ENCODE results near the gene CDC25B. TPM values are rescaled to one million over a fixed set of nuclear protein-coding genes. Genes with fewer than 3 reads are reported as not detected.
A peak's percentile ranks its signal among the peaks of the same experiment; 100 is the strongest.

The CDC25B gene
- total and polyA plus RNA-seq, 2 of the 13 experiments (the other 11 are each of a cell fraction or from before 2014, with no cell fraction given) = 14.5 to 19.4 TPM

DNA sequence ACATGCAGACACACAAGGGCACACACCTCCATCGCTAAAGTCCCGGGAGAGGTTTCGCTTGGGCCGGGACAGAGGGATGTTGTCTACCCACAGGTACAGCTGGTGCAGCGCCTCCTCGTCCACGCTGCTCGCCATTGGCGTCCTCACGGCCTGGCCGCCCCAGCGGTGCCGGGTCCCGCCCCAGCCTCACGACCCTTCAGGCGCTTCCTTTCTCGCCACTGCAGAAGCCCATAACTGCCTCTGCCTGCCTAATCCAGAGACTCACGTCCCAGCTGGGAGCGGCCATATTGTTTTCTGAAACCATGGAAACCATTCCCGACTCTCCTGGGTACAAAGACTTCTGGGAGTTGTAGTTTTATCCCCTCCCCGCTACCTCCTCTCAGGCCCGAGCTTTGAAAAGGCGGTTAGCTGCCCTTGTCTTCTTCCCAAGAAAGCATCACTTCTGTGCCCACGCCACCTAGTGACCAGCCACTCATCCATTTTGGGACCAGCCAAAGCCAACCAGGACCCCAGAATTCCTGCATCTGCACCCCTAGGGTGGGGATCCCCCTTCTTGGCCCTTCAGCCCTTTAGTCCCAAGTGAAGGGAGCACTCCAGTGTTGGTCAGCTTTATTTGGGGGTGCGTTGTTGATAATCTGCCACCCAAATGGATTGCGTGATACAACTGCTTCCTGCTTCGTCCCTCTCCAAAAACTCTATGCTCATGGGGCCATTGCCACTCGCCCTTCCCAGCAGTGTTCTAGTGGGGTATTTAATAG, 14.8 kb upstream of the CDC25B start, which contains the start of gene SPEF1 (continued):
- TF ChIP-seq ZNF331 (CRISPR knock-in tag; IDR thresholded peaks at IDR 0.05) (peak; percentile 84), FOXC1 (CRISPR knock-in tag; IDR thresholded peaks at IDR 0.05; ENCODE audit: borderline replicate concordance) (peak; percentile 61; the same call in 1 of the 2 replicates), ZNF460 (CRISPR knock-in tag; IDR thresholded peaks at IDR 0.05; ENCODE audit: borderline replicate concordance) (no peak), ZNF350 (CRISPR knock-in tag; IDR thresholded peaks at IDR 0.05; ENCODE audit: borderline replicate concordance, low read depth) (peak; percentile 84), ZGPAT (CRISPR knock-in tag; IDR thresholded peaks at IDR 0.05) (peak; percentile 73), SNAI1 (CRISPR knock-in tag; IDR thresholded peaks at IDR 0.05; ENCODE audit: borderline replicate concordance) (no peak), CREB1 (IDR thresholded peaks at IDR 0.05) (no peak), CREB1 (CRISPR knock-in tag; IDR thresholded peaks at IDR 0.05) (no peak), TEAD2 (CRISPR knock-in tag; IDR thresholded peaks at IDR 0.05) (no peak), ZNF724P (CRISPR knock-in tag; IDR thresholded peaks at IDR 0.05; ENCODE audit: borderline replicate concordance) (peak; percentile 26; the same call in 1 of the 2 replicates), U2AF2 (IDR thresholded peaks at IDR 0.05; ENCODE audit: low read depth, low read length) (no peak), MAF1 (CRISPR knock-in tag; IDR thresholded peaks at IDR 0.05; ENCODE audit: borderline replicate concordance) (no peak), PLRG1 (conservative IDR thresholded peaks at IDR 0.05) (no peak), TRIM22 (IDR thresholded peaks at IDR 0.05) (no peak), GLI4 (CRISPR knock-in tag; IDR thresholded peaks at IDR 0.05; ENCODE audit: borderline replicate concordance) (no peak), TFAP4 (IDR thresholded peaks at IDR 0.05; ENCODE audit: borderline replicate concordance, low read depth) (peak; percentile 97), ARID2 (CRISPR knock-in tag; IDR thresholded peaks at IDR 0.05; ENCODE audit: borderline replicate concordance) (no peak), ZBTB42 (CRISPR knock-in tag; IDR thresholded peaks at IDR 0.05) (peak; percentile 23; the same call in 1 of the 2 replicates), ZNF12 (CRISPR knock-in tag; IDR thresholded peaks at IDR 0.05) (no peak), HHEX (CRISPR knock-in tag; IDR thresholded peaks at IDR 0.05) (no peak), SP4 (CRISPR knock-in tag; IDR thresholded peaks at IDR 0.05) (no peak; the same call in 1 of the 2 replicates), ZNF7 (CRISPR knock-in tag; IDR thresholded peaks at IDR 0.05) (no peak), MNT (IDR thresholded peaks at IDR 0.05) (no peak), ATF7 (IDR thresholded peaks at IDR 0.05) (no peak), ATF7 (CRISPR knock-in tag; IDR thresholded peaks at IDR 0.05) (no peak), TMF1 (CRISPR knock-in tag; IDR thresholded peaks at IDR 0.05; ENCODE audit: low read depth) (peak; percentile 40; the same call in 1 of the 2 replicates)
- TF ChIP-seq, protein P1, sequence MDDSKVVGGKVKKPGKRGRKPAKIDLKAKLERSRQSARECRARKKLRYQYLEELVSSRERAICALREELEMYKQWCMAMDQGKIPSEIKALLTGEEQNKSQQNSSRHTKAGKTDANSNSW (CRISPR knock-in tag; IDR thresholded peaks at IDR 0.05; ENCODE audit: borderline replicate concordance) = no peak

Measured in HepG2 (cell line).